Epithelial cell of esophagus (primary cell): ENCODE data around the gene KCNMA1.

ENCODE experiments used
- DNase-seq: peaks from one replicate; pipeline ENCODE4 v3.0.0; 2010; ENCODE audit warnings: low read depth
- H3K4me3 ChIP-seq: 2 replicates; pipeline ENCODE4 v1.5.1; 2011; ENCODE audit warnings: mild to moderate bottlenecking, low read length, control low read depth
- CTCF ChIP-seq: IDR thresholded peaks from 2 replicates; pipeline ENCODE4 v1.5.1; 2011; ENCODE audit warnings: low read depth, mild to moderate bottlenecking, low read length, control low read depth, inconsistent platforms; ENCODE audit not compliant: insufficient read depth; ENCODE audit errors: missing control alignments

KCNMA1 gene

GRCh38 chr10:77571490-77571889 is 66.1 kb downstream of the KCNMA1 start:
- DNase-seq, result no peak
- H3K4me3 ChIP-seq, result no peak overlapping the region
- no peak for TF ChIP-seq CTCF

- TF ChIP-seq CTCF, result no peak
- no peak for DNase-seq
- H3K4me3 ChIP-seq, result no peak overlapping the region
These were observed 70.6 kb downstream of the KCNMA1 start for GRCh38 chr10:77566914-77567566.

GRCh38 chr10:77566236-77566635 is 71.4 kb downstream of the KCNMA1 start:
- no peak overlapping the region for H3K4me3 ChIP-seq
- no peak for DNase-seq
- no peak for TF ChIP-seq CTCF

- no peak for TF ChIP-seq CTCF
- no peak for DNase-seq
- H3K4me3 ChIP-seq, result no peak overlapping the region
These were observed 72.0 kb downstream of the KCNMA1 start for GRCh38 chr10:77565590-77566023.

GRCh38 chr10:77564731-77565589 is 72.6 kb downstream of the KCNMA1 start:
- TF ChIP-seq CTCF, result no peak
- no peak overlapping the region for H3K4me3 ChIP-seq
- peak; percentile 19 for DNase-seq

GRCh38 chr10:77563638-77564270 is 73.9 kb downstream of the KCNMA1 start:
- TF ChIP-seq CTCF, result no peak
- no peak for DNase-seq
- no peak overlapping the region for H3K4me3 ChIP-seq
